ENCODE results near the gene BRD4.

Gene BRD4

GRCh38 chr19:15198951-15199660 lies 133.2 kb downstream of the BRD4 start:
- peak overlapping the region; percentile 95 for H3K4me3 ChIP-seq (ENCODE audit: extremely low read depth, insufficient read depth, low read length, poor library complexity, severe bottlenecking)
- H3K9me3 ChIP-seq (ENCODE audit: control insufficient read depth, low read length), result no peaks in the 10 kb centered on the region
- H3K27ac ChIP-seq (ENCODE audit: low read depth, low read length, severe bottlenecking), result no peak overlapping the region
- H3K4me1 ChIP-seq (ENCODE audit: control insufficient read depth, insufficient read depth, low read length, poor library complexity, severe bottlenecking), result peaks cover 2% of the 10 kb centered on the region
- peaks cover 23% of the 10 kb centered on the region for H3K36me3 ChIP-seq (ENCODE audit: control insufficient read depth, insufficient read depth, low read length)
- 87 to 92% methylated on average over 13 to 15 of the region's 15 CpGs for WGBS, 2 experiments (ENCODE audit: insufficient coverage in 2 of 2)

GRCh38 chr19:15197942-15198341 lies 134.4 kb downstream of the BRD4 start:
- peaks cover 2% of the 10 kb centered on the region for H3K4me1 ChIP-seq (ENCODE audit: control insufficient read depth, insufficient read depth, low read length, poor library complexity, severe bottlenecking)
- no peak overlapping the region for H3K27ac ChIP-seq (ENCODE audit: low read depth, low read length, severe bottlenecking)
- 77 to 83% methylated on average over 7 to 8 of the region's 8 CpGs for WGBS, 2 experiments (ENCODE audit: insufficient coverage in 2 of 2)
- peaks cover 31% of the 10 kb centered on the region for H3K36me3 ChIP-seq (ENCODE audit: control insufficient read depth, insufficient read depth, low read length)
- H3K4me3 ChIP-seq (ENCODE audit: extremely low read depth, insufficient read depth, low read length, poor library complexity, severe bottlenecking), result no peak overlapping the region
- no peaks in the 10 kb centered on the region for H3K9me3 ChIP-seq (ENCODE audit: control insufficient read depth, low read length)

GRCh38 chr19:15197275-15197941 lies 134.9 kb downstream of the BRD4 start:
- Histone ChIP-seq H3K4me3 (ENCODE audit: extremely low read depth, insufficient read depth, low read length, poor library complexity, severe bottlenecking) (no peak overlapping the region), H3K9me3 (ENCODE audit: control insufficient read depth, low read length) (no peaks in the 10 kb centered on the region), H3K36me3 (ENCODE audit: control insufficient read depth, insufficient read depth, low read length) (peaks cover 37% of the 10 kb centered on the region), H3K27ac (ENCODE audit: low read depth, low read length, severe bottlenecking) (no peak overlapping the region), H3K4me1 (ENCODE audit: control insufficient read depth, insufficient read depth, low read length, poor library complexity, severe bottlenecking) (peaks cover 2% of the 10 kb centered on the region)
- WGBS, 2 experiments (ENCODE audit: insufficient coverage in 2 of 2), result 85 to 100% methylated on average over 3 of the region's 14 CpGs

- Histone ChIP-seq H3K27ac (ENCODE audit: low read depth, low read length, severe bottlenecking) (no peak overlapping the region), H3K9me3 (ENCODE audit: control insufficient read depth, low read length) (no peaks in the 10 kb centered on the region), H3K36me3 (ENCODE audit: control insufficient read depth, insufficient read depth, low read length) (peaks cover 46% of the 10 kb centered on the region), H3K4me1 (ENCODE audit: control insufficient read depth, insufficient read depth, low read length, poor library complexity, severe bottlenecking) (peaks cover 2% of the 10 kb centered on the region), H3K4me3 (ENCODE audit: extremely low read depth, insufficient read depth, low read length, poor library complexity, severe bottlenecking) (no peak overlapping the region)
- WGBS, 2 experiments (ENCODE audit: insufficient coverage in 2 of 2), result 63 to 75% methylated on average over 2 to 3 of the region's 4 CpGs
These were observed 135.9 kb downstream of the BRD4 start for GRCh38 chr19:15196360-15197005.

- H3K4me3 ChIP-seq (ENCODE audit: extremely low read depth, insufficient read depth, low read length, poor library complexity, severe bottlenecking), result peak overlapping the region; percentile 27
- 4 to 6% methylated on average over 37 to 63 of the region's 91 CpGs for WGBS, 2 experiments (ENCODE audit: insufficient coverage in 2 of 2)
These were observed 136.7 kb downstream of the BRD4 start for GRCh38 chr19:15195371-15196334.

GRCh38 chr19:15194938-15195337 lies 137.4 kb downstream of the BRD4 start:
- 83 to 100% methylated on average over 3 of the region's 6 CpGs for WGBS, 2 experiments (ENCODE audit: insufficient coverage in 2 of 2)
- peaks cover 2% of the 10 kb centered on the region for H3K4me1 ChIP-seq (ENCODE audit: control insufficient read depth, insufficient read depth, low read length, poor library complexity, severe bottlenecking)
- H3K9me3 ChIP-seq (ENCODE audit: control insufficient read depth, low read length), result no peaks in the 10 kb centered on the region
- H3K4me3 ChIP-seq (ENCODE audit: extremely low read depth, insufficient read depth, low read length, poor library complexity, severe bottlenecking), result no peak overlapping the region
- H3K27ac ChIP-seq (ENCODE audit: low read depth, low read length, severe bottlenecking), result no peak overlapping the region
- peaks cover 56% of the 10 kb centered on the region for H3K36me3 ChIP-seq (ENCODE audit: control insufficient read depth, insufficient read depth, low read length)

More at GRCh38 chr19:15195371-15196334, 136.7 kb downstream of the BRD4 start:
- no peaks in the 10 kb centered on the region for H3K9me3 ChIP-seq (ENCODE audit: control insufficient read depth, low read length)
- H3K27ac ChIP-seq (ENCODE audit: low read depth, low read length, severe bottlenecking), result peak overlapping the region; percentile 24
- H3K36me3 ChIP-seq (ENCODE audit: control insufficient read depth, insufficient read depth, low read length), result peaks cover 51% of the 10 kb centered on the region
- H3K4me1 ChIP-seq (ENCODE audit: control insufficient read depth, insufficient read depth, low read length, poor library complexity, severe bottlenecking), result peaks cover 2% of the 10 kb centered on the region

GRCh38 chr19:15191982-15192381 lies 140.4 kb downstream of the BRD4 start:
- 98 to 100% methylated on average over 17 to 18 of the region's 18 CpGs for WGBS, 2 experiments (ENCODE audit: insufficient coverage in 2 of 2)
- H3K36me3 ChIP-seq (ENCODE audit: control insufficient read depth, insufficient read depth, low read length), result peaks cover 70% of the 10 kb centered on the region
- H3K4me3 ChIP-seq (ENCODE audit: extremely low read depth, insufficient read depth, low read length, poor library complexity, severe bottlenecking), result no peak overlapping the region
- H3K9me3 ChIP-seq (ENCODE audit: control insufficient read depth, low read length), result no peaks in the 10 kb centered on the region
- peaks cover 2% of the 10 kb centered on the region for H3K4me1 ChIP-seq (ENCODE audit: control insufficient read depth, insufficient read depth, low read length, poor library complexity, severe bottlenecking)
- H3K27ac ChIP-seq (ENCODE audit: low read depth, low read length, severe bottlenecking), result no peak overlapping the region

GRCh38 chr19:15191514-15191913 lies 140.8 kb downstream of the BRD4 start:
- H3K36me3 ChIP-seq (ENCODE audit: control insufficient read depth, insufficient read depth, low read length), result peaks cover 70% of the 10 kb centered on the region
- no peaks in the 10 kb centered on the region for H3K9me3 ChIP-seq (ENCODE audit: control insufficient read depth, low read length)
- no peak overlapping the region for H3K4me3 ChIP-seq (ENCODE audit: extremely low read depth, insufficient read depth, low read length, poor library complexity, severe bottlenecking)
- H3K27ac ChIP-seq (ENCODE audit: low read depth, low read length, severe bottlenecking), result no peak overlapping the region
- peaks cover 2% of the 10 kb centered on the region for H3K4me1 ChIP-seq (ENCODE audit: control insufficient read depth, insufficient read depth, low read length, poor library complexity, severe bottlenecking)
- WGBS, 2 experiments (ENCODE audit: insufficient coverage in 2 of 2), result 92 to 96% methylated on average over 16 to 18 of the region's 18 CpGs

- 96 to 97% methylated on average over 20 to 24 of the region's 24 CpGs for WGBS, 2 experiments (ENCODE audit: insufficient coverage in 2 of 2)
- Histone ChIP-seq H3K4me3 (ENCODE audit: extremely low read depth, insufficient read depth, low read length, poor library complexity, severe bottlenecking) (no peak overlapping the region), H3K36me3 (ENCODE audit: control insufficient read depth, insufficient read depth, low read length) (peaks cover 89% of the 10 kb centered on the region), H3K9me3 (ENCODE audit: control insufficient read depth, low read length) (no peaks in the 10 kb centered on the region), H3K27ac (ENCODE audit: low read depth, low read length, severe bottlenecking) (no peak overlapping the region), H3K4me1 (ENCODE audit: control insufficient read depth, insufficient read depth, low read length, poor library complexity, severe bottlenecking) (no peaks in the 10 kb centered on the region)
These were observed 143.5 kb downstream of the BRD4 start for GRCh38 chr19:15188851-15189250.
